Left colon (tissue), 2 donors: ENCODE results near the gene ACER1. TPM values are rescaled to one million over a fixed set of nuclear protein-coding genes. Genes with fewer than 3 reads are reported as not detected.
"Not testable (repeated sequence)": the region's sequence is repeated elsewhere in the genome, so short reads cannot be mapped to it uniquely, and the experiment has no call there.

Experiments
- ATAC-seq: fragments of 200-7000 bp; cut with Tn5 transposase; one replicate; pipeline ENCODE4 v1.9.1; 2020; ENCODE audit warnings: mild to moderate bottlenecking, moderate library complexity
- DNase-seq, 2 donors: peaks; one replicate each; pipeline ENCODE4 v3.0.0-alpha.2; 2020
- intact Hi-C, 2 donors: fragments of 100-400 bp; cut with DNase I in 1 of 2; cut with micrococcal nuclease in 1 of 2; formaldehyde crosslinking; loops; one replicate each; pipeline versions ENCODE4 v1.11.2 to v1.14.0; 2022; cut with DNase I, micrococcal nuclease
- long read RNA-seq: library from polyadenylated mRNA; unstranded; transcript quantifications from one replicate; pipeline ENCODE4 v2.0.0, GENCODE V29; 2021
- total RNA-seq, 2 donors: library from RNA; stranded (reverse); fragmentation: NEBNext Ultra II Directional; extraction: Animal tissue kit (Norgen Biotek cat#: 25700); gene quantifications; one replicate each; pipeline ENCODE4 v1.2.1, GENCODE V29; 2021
- donor health status: DM: no; HTN: no; CAD: no.
- donor health status: DM: yes; HTN: yes; CAD: no.

ACER1 gene
- not detected for total RNA-seq
- long read RNA-seq: 0 reads

- DNase-seq: no peak
- ATAC-seq: no peak
- intact Hi-C loops: no loop called here
Measured at GRCh38 chr19:6333439-6333838, at the start of gene ACER1. Gene ACER1 (minus strand): TSS chr19:6333612. CDS start chr19:6333551, 61 bp downstream.

- DNase-seq: no peak
- intact Hi-C loops: no loop called here
- ATAC-seq: no peak
Measured at GRCh38 chr19:6383188-6383587, 49.8 kb upstream of the ACER1 start.

GRCh38 chr19:6381030-6381750, 47.8 kb upstream of the ACER1 start:
- intact Hi-C loops: no loop called here
- DNase-seq (no peak), ATAC-seq (no peak)

- no peak for DNase-seq
- ATAC-seq: no peak
- intact Hi-C loops: no loop called here
Measured at GRCh38 chr19:6379744-6380143, 46.3 kb upstream of the ACER1 start.

GRCh38 chr19:6378486-6378885, 45.1 kb upstream of the ACER1 start:
- intact Hi-C loops: no loop called here
- ATAC-seq: no peak
- no peak for DNase-seq

GRCh38 chr19:6378041-6378440, 44.6 kb upstream of the ACER1 start:
- no peak for DNase-seq
- no peak for ATAC-seq
- intact Hi-C loops: no loop called here

- no peak for DNase-seq
- intact Hi-C loops: no loop called here
- no peak for ATAC-seq
Measured at GRCh38 chr19:6376512-6377190, 43.2 kb upstream of the ACER1 start.

GRCh38 chr19:6375411-6376010, 42.1 kb upstream of the ACER1 start, which contains the start of gene PSPN:
Gene PSPN (minus strand): TSS chr19:6375933. CDS start chr19:6375849, 84 bp downstream.
- no peak for ATAC-seq
- intact Hi-C loops: no loop called here

GRCh38 chr19:6374711-6375410, 41.4 kb upstream of the ACER1 start:
- intact Hi-C loops: no loop called here
- no peak for DNase-seq
- no peak for ATAC-seq

More at GRCh38 chr19:6375411-6376010, 42.1 kb upstream of the ACER1 start, which contains the start of gene PSPN:
- no peak for DNase-seq

- no peak for ATAC-seq
- intact Hi-C loops: no loop called here
- peak in 1 of 2 donors; percentile 29 for DNase-seq
Measured at GRCh38 chr19:6374161-6374709, 40.8 kb upstream of the ACER1 start.

- intact Hi-C loops: no loop called here
- DNase-seq (no peak), ATAC-seq (no peak)
Measured at GRCh38 chr19:6373813-6374108, 40.3 kb upstream of the ACER1 start.

- intact Hi-C loops: no loop called here
- DNase-seq: peak; percentile 99 to 100
- ATAC-seq: peak; percentile 77
Measured at GRCh38 chr19:6373096-6373812, 39.8 kb upstream of the ACER1 start.

- intact Hi-C loops: no loop called here
- ATAC-seq (peak; percentile 80), DNase-seq (peak; percentile 99 to 100)
Measured at GRCh38 chr19:6372594-6373095, 39.2 kb upstream of the ACER1 start, which contains the start of gene ALKBH7. Gene ALKBH7 (plus strand): TSS chr19:6372794. CDS start chr19:6372821, 27 bp downstream.

GRCh38 chr19:6364353-6364752, 30.9 kb upstream of the ACER1 start:
- intact Hi-C loops: no loop called here
- no peak for ATAC-seq
- DNase-seq: no peak

GRCh38 chr19:6362351-6362801, 29.0 kb upstream of the ACER1 start:
- intact Hi-C loops: no loop called here

GRCh38 chr19:6362027-6362350, 28.6 kb upstream of the ACER1 start:
- intact Hi-C loops: no loop called here
- ATAC-seq (peak; percentile 32), DNase-seq (no peak)

More at GRCh38 chr19:6362351-6362801, 29.0 kb upstream of the ACER1 start:
- DNase-seq (no peak), ATAC-seq (no peak)

- ATAC-seq, intact Hi-C loops, DNase-seq: not testable (repeated sequence)
Measured at GRCh38 chr19:6360857-6361216, 27.4 kb upstream of the ACER1 start.

GRCh38 chr19:6360445-6360844, 27.0 kb upstream of the ACER1 start:
- intact Hi-C loops: not testable (repeated sequence)

More at GRCh38 chr19:6360445-6360844, 27.0 kb upstream of the ACER1 start:
- not testable (repeated sequence) for DNase-seq, ATAC-seq
